GM10266 (cell line): ENCODE results near the gene KNCN.

Experiments
- DNase-seq: peaks from one replicate; pipeline ENCODE4 v3.0.0; 2012; ENCODE audit errors: extremely low spot score
- TF ChIP-seq, protein P1 (sequence below): IDR thresholded peaks from 2 replicates; pipeline ENCODE4 v1.5.1; 2012; ENCODE audit warnings: mild to moderate bottlenecking, low read depth; ENCODE audit not compliant: control insufficient read depth, insufficient read depth; ENCODE audit errors: missing control alignments

The KNCN gene

DNA sequence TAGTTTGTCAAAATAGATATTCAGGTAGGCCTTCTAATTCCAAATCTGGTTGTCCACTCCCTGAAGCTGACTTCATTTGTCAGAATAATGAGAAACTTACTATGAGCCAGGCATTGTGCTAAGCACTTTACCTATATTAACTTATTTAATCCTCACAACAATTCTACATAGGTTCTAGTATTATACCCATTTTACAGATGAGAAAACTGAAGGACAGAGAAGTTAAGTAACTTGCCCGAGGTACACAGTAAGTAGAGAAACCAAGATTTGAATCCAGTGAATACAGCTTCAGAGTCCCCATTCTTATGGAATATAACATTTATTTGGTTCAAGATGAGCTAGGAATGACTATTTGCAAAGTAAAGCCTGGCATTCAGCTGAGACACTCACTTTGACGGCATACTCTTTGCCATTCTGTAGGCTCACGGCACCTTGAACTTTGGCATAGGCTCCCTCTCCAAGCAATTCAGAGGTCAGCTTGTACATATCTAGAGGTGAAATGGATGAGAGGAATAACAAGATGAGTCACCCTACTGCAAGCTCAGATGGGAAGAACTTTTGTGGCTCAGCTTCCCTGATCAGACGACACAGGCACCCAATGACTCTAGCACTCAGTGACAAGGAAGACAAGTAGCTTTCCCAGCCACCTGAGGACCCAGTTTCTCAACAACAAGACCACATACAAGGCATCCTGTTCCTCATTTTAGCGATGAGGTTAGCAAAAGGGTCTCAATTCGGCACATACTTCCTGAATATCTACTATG lies 28.9 kb upstream of the KNCN start:
- TF ChIP-seq, protein P1, sequence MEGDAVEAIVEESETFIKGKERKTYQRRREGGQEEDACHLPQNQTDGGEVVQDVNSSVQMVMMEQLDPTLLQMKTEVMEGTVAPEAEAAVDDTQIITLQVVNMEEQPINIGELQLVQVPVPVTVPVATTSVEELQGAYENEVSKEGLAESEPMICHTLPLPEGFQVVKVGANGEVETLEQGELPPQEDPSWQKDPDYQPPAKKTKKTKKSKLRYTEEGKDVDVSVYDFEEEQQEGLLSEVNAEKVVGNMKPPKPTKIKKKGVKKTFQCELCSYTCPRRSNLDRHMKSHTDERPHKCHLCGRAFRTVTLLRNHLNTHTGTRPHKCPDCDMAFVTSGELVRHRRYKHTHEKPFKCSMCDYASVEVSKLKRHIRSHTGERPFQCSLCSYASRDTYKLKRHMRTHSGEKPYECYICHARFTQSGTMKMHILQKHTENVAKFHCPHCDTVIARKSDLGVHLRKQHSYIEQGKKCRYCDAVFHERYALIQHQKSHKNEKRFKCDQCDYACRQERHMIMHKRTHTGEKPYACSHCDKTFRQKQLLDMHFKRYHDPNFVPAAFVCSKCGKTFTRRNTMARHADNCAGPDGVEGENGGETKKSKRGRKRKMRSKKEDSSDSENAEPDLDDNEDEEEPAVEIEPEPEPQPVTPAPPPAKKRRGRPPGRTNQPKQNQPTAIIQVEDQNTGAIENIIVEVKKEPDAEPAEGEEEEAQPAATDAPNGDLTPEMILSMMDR, result no peak
- no peak for DNase-seq

DNA sequence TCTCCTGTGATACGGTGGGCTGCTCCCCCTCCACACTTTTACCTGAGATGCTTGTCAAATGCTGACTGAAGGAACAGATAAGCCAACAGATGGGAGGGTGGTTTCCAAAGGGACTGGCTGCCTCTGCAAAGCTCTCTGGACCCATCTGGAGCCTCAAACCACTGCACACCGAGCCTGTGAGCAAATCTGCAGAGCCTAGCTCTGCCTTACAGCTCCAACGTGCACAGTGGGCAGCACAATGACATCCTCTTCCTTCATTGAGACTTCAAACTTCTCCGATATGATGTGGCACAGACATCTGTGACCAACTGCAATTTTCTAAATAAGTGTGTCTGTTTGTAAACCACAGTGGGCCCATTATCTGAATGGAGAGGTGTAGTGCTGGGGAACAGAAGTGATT lies 26.2 kb upstream of the KNCN start:
- no peak for DNase-seq
- TF ChIP-seq, protein P1, result no peak

DNA sequence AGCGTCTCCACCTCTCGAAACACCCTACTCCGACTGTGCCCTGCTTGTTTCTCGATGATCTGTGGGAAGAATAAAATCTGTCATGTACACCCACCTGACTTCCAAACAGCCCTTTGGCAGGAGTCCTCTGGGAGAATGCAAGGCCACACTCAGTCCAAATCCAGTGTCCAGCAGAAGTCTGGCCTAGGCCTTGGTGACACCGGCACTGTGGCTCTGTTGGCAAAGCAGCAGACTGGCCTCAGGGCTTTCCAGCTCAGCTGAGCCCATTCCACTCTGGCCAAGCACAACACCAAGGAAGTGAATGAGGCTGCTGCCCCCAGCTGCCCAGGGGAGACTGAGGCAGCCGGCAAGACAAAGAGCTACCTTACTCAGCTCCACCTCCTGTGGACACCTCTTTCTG lies 25.1 kb upstream of the KNCN start:
- TF ChIP-seq, protein P1, result no peak
- DNase-seq, result no peak

DNA sequence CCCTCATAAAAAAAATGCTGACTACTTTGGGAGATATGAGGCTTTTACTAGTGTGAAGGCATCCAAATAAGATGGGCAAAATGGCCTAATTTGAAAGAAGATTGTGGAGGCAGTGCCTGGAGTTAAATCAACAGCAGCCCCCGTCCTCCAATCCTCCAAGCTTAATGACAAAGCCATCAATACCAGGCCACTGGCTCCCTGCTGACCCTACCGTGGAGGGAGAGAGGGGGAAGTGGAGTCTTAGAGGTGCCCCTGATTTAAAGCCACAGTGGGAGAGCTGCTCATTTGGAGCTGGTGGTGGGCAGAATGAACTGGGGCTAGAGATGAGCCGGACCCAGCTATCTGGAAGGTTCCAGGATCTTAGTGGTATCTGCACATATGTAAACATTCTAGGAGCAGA lies 24.3 kb upstream of the KNCN start:
- DNase-seq, result no peak

DNA sequence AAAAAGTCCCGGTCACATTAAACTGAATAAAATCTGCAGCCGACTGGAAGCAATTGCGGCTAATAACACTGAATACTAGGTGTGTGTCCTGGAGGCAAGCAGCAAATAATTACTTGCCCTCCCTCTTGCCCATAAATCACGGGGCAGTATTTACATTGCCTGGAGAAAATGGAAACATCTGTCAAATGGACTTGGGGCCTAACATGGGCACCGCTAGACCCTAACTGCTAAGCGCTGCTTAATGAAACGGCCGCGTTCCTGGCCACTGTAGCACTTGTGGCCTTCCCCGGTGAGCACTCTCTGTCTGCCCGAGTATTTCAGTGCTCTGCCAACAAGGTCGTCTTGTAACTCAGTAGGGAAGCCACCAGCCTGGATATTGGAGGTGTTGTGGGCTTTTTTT lies 23.9 kb upstream of the KNCN start:
- TF ChIP-seq, protein P1, result no peak
- DNase-seq, result no peak

More for the DNA sequence above, 24.3 kb upstream of the KNCN start:
- TF ChIP-seq, protein P1, result no peak

- TF ChIP-seq, protein P1, result no peak
- no peak for DNase-seq
Observed at GRCh38 chr1:46571691-46572225, 20.3 kb upstream of the KNCN start.
